Mesodermal cell (in vitro differentiated cells): ENCODE results near the gene NAT8L.

ENCODE experiments used
- H3K27ac ChIP-seq: 2 replicates; pipeline ENCODE4 v1.7.0; 2013; ENCODE audit warnings: mild to moderate bottlenecking, low read depth, low read length, moderate library complexity; ENCODE audit not compliant: severe bottlenecking
- H3K36me3 ChIP-seq: 2 replicates; pipeline ENCODE4 v1.7.1; 2013; ENCODE audit warnings: mild to moderate bottlenecking, low read length, moderate library complexity; ENCODE audit not compliant: control insufficient read depth, insufficient read depth
- H3K4me1 ChIP-seq: one replicate; pipeline ENCODE4 v1.7.1; 2013; ENCODE audit warnings: mild to moderate bottlenecking, low read length; ENCODE audit not compliant: insufficient read depth, control insufficient read depth, poor library complexity, severe bottlenecking
- H3K4me3 ChIP-seq: 2 replicates; pipeline ENCODE4 v1.7.0; 2013; ENCODE audit warnings: low read length, control low read depth, mild to moderate bottlenecking; ENCODE audit not compliant: insufficient read depth, poor library complexity, severe bottlenecking; ENCODE audit errors: extremely low read depth
- H3K9me3 ChIP-seq: 2 replicates; pipeline ENCODE4 v1.7.1; 2013; ENCODE audit warnings: mild to moderate bottlenecking, low read length, moderate library complexity; ENCODE audit not compliant: control insufficient read depth
- WGBS, 2 experiments: methylation state at CpG; one replicate each; pipeline ENCODE4 v1.1.5; 2013; ENCODE audit warnings: missing lambda C conversion rate in 2 of 2; ENCODE audit not compliant: insufficient coverage in 2 of 2; 5-methylcytosine and 5-hydroxymethylcytosine counted together

The NAT8L gene

DNA sequence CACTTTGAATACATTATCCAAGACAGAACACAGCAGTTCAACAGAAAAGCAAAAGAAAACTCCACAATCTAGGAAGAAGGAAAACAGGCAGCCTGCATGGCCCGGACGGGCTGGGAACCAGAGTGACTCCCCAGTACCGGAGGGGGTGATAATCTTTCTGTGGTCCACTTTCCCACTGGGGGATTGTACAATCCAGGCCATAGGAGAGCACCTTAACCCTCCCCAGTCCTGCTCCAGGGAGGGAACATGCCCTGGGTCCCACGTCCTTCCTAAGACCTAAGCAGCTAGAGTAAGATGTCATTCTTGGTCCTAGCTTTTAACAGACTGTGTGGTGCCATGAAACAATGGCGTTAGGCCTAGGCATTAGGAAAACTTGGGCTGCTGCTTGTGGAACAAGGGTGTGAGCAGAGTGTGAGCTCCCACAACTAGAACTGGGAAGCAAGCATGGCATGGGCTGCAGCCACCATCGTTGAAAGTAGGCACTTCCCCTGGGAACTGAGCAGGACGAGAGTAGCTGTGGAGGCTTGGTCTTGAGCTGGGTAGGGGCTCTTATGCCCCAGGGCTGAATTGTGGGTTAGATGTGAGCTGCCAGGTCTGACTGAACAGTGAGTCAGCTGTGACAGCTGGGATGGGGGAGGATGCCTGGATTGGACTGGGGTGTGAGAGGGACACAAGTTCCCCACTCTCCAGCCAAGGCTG, 42.4 kb downstream of the NAT8L start:
- H3K27ac ChIP-seq = no peak overlapping the region
- peaks cover 24% of the 10 kb centered on the region for H3K9me3 ChIP-seq
- peaks cover 5% of the 10 kb centered on the region for H3K4me1 ChIP-seq
- WGBS, 2 experiments = 85 to 88% methylated on average over 4 of the region's 7 CpGs
- H3K4me3 ChIP-seq = no peak overlapping the region
- H3K36me3 ChIP-seq = no peaks in the 10 kb centered on the region

- Histone ChIP-seq H3K36me3 (no peaks in the 10 kb centered on the region), H3K27ac (no peak overlapping the region), H3K4me1 (peaks cover 5% of the 10 kb centered on the region), H3K9me3 (peaks cover 20% of the 10 kb centered on the region), H3K4me3 (no peak overlapping the region)
- WGBS, 2 experiments = 84 to 100% methylated on average over 2 to 3 of the region's 4 CpGs
These were observed 43.1 kb downstream of the NAT8L start for GRCh38 chr4:2102045-2102883.

- Histone ChIP-seq H3K27ac (no peak overlapping the region), H3K36me3 (no peaks in the 10 kb centered on the region), H3K4me1 (peaks cover 5% of the 10 kb centered on the region), H3K9me3 (peaks cover 20% of the 10 kb centered on the region), H3K4me3 (no peak overlapping the region)
- WGBS, 2 experiments = 80 to 93% methylated on average over 1 to 2 of the region's 5 CpGs
These were observed 44.2 kb downstream of the NAT8L start for GRCh38 chr4:2103127-2103842.

GRCh38 chr4:2103843-2104547, 44.9 kb downstream of the NAT8L start:
- Histone ChIP-seq H3K36me3 (no peaks in the 10 kb centered on the region), H3K4me1 (peaks cover 5% of the 10 kb centered on the region), H3K9me3 (peaks cover 20% of the 10 kb centered on the region), H3K4me3 (no peak overlapping the region), H3K27ac (no peak overlapping the region)
- 100% methylated on average over 1 of the region's 2 CpGs for whole genome bisulfite sequencing, 2 experiments

GRCh38 chr4:2104556-2105345, 45.6 kb downstream of the NAT8L start:
- Histone ChIP-seq H3K4me1 (peaks cover 5% of the 10 kb centered on the region), H3K36me3 (no peaks in the 10 kb centered on the region), H3K4me3 (no peak overlapping the region), H3K9me3 (peaks cover 20% of the 10 kb centered on the region), H3K27ac (no peak overlapping the region)
- 85 to 91% methylated on average over 8 to 9 of the region's 9 CpGs for WGBS, 2 experiments

GRCh38 chr4:2105559-2105958, 46.4 kb downstream of the NAT8L start:
- Histone ChIP-seq H3K4me3 (no peak overlapping the region), H3K27ac (no peak overlapping the region), H3K36me3 (no peaks in the 10 kb centered on the region), H3K9me3 (peaks cover 20% of the 10 kb centered on the region), H3K4me1 (peaks cover 5% of the 10 kb centered on the region)
- 85% methylated on average over 1 of the region's 1 CpG; no CpG with 5 or more reads in 1 of the 2 experiments for WGBS, 2 experiments

DNA sequence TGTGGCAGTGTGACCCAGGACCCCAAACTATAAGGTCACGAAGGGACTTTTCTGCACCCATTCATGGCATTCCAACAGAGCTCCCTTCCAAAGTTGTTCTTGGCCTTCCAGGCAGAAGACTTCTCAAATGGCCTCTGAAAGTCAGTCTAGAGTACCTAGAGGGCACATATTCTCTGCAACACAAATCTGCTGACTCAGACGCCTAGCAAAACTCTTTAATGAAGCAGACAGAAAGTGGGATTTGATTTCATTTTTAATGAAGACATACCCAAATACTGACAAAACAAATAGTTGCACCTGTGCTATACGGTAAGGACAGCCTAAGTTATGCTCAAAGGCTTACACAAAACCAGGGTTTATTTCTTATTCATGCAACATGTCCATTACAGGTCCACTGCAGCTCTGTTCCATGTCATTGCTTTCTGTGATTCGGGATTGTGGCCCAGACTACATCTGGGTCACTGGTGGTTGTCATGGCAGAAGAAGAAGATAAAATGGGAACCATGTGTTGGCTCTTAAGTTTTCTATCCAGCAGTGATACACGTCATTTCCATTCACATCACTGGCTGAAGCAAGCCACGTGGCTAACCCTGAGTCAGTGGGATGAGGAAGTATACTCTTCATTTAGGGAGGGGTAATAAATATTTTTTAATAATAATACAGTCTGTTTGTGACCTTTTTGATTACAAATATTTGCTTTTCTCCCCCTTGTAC, 57.7 kb downstream of the NAT8L start:
- H3K4me1 ChIP-seq = no peaks in the 10 kb centered on the region
- no peaks in the 10 kb centered on the region for H3K9me3 ChIP-seq
- WGBS, 2 experiments = 92 to 100% methylated on average over 2 to 4 of the region's 6 CpGs
- H3K4me3 ChIP-seq = no peak overlapping the region
- H3K36me3 ChIP-seq = no peaks in the 10 kb centered on the region
- H3K27ac ChIP-seq = no peak overlapping the region
